Measurements from ENCODE around the gene ALDH1L2.
"Not testable (repeated sequence)": the region's sequence is repeated elsewhere in the genome, so short reads cannot be mapped to it uniquely, and the experiment has no call there.

Gene ALDH1L2

DNA sequence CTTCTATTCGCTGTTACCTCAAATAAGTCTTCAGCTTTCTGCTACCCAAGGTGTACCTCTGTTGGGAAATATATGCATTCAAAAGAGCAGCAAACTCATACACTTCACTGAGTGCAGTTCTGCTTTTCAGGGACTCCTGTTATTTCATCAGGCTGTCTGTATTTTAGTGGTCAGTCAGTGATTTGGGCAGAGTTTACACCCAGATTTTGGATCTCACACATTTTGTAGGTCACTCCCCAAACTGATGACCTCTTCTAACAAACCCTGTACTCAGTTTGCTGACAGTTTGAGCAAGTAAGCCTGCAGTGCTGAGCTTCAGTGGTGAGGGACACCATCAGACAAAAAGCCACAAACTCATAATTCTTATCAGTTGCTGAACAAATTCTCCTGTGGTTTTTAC lies 15.1 kb upstream of the ALDH1L2 start:
- H3K9me3 Mint-ChIP-seq, result peaks cover 14% of the 10 kb centered on the region

DNA sequence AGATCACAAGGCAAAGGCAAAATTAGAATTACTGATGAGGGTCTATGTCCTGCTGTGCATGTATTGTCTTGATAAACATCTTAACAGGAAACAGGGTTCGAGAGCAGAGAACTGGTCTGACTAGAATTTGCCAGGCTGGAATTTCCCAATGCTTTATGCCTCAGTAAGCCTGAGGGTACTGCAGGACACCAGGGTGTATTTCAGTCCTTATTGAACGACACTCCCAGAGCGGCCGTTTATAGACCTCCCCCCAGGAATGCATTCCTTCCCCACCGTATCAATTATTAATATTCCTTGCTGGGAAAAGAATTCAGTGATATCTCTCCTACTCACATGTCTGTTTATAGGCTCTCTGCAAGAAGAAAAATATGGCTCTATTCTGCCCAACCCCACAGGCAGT lies 11.1 kb upstream of the ALDH1L2 start:
- H3K27me3 Mint-ChIP-seq, result peaks cover 48% of the 10 kb centered on the region
- H3K27ac Mint-ChIP-seq, DNase-seq, CTCF ChIA-PET, H3K4me1 Mint-ChIP-seq, H3K36me3 Mint-ChIP-seq, H3K4me3 Mint-ChIP-seq: not testable (repeated sequence)
- peaks cover 14% of the 10 kb centered on the region for H3K9me3 Mint-ChIP-seq

More for the DNA sequence above, 15.1 kb upstream of the ALDH1L2 start:
- Mint-ChIP-seq H3K4me1 (no peaks in the 10 kb centered on the region), H3K4me3 (no peak overlapping the region), H3K36me3 (peaks cover 2% of the 10 kb centered on the region), H3K27ac (no peak overlapping the region), H3K27me3 (peaks cover 37% of the 10 kb centered on the region)
- no peak for DNase-seq
- CTCF ChIA-PET, result no interaction called here

DNA sequence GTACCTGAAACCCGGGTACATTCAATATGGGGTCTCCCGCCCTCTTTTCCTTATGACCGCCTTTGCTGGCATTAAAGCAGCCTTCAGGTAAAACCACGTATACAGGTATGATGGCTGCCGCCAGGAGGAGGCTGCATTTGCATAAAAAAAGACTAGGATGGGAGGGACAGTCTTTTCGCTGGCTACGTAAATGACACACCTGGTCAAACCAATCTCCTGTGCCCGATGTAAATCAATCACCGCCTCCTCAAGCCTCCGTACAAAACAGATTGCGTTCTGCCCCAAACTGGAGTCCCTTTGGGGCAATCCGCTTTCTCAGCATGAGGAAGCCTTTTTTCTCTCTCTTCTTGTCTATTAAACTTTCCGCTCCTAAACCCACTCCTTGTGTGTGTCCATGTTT lies 8.1 kb upstream of the ALDH1L2 start:
- no peaks in the 10 kb centered on the region for H3K4me1 Mint-ChIP-seq
- no peak for DNase-seq
- CTCF ChIA-PET, result no interaction called here
- H3K4me3 Mint-ChIP-seq, result no peak overlapping the region
- H3K27ac Mint-ChIP-seq, result no peak overlapping the region
- H3K36me3 Mint-ChIP-seq, result peaks cover 2% of the 10 kb centered on the region
- peaks cover 41% of the 10 kb centered on the region for H3K27me3 Mint-ChIP-seq
- H3K9me3 Mint-ChIP-seq, result peaks cover 14% of the 10 kb centered on the region

DNA sequence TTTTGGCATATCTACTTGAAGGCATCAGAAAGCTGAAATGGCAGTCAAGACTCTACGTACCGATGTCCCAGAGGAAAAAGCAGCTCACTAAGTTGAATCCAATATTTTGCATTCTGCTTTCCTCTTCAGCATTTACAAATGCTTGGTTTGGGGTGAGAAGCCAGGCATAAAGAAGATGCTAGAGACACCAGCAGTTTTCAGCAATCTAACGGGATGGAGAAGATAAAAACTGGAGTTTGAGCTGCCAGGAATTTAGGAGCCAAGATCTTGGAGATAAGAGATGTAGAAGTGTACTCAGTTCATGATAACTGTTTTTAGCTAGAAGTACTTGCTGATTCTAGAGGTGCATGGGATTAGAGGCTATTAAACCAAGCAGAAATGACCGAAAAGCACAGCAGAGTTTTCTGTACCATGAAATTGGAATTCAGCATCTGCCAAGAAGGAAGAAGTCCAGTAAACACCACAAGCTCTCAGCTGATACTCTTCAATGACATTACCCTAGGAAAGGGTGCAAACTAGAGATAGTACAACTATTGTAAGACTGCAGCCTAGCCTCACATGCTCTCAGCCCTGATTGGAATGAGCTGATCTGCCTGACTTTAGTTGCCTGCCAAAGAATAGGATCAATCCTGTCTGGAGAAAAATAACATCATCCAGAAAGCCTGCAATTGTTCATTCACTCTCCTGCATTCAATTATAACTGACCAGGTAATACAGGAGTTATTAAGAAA lies 7.4 kb upstream of the ALDH1L2 start:
- no peak overlapping the region for H3K4me3 Mint-ChIP-seq
- H3K9me3 Mint-ChIP-seq, result peaks cover 14% of the 10 kb centered on the region
- CTCF ChIA-PET, result interaction anchor here (1.3 kb wide), 1 partner anchor 38 kb away, joined by 3 read pairs; no protein-coding TSS in a partner anchor

DNA sequence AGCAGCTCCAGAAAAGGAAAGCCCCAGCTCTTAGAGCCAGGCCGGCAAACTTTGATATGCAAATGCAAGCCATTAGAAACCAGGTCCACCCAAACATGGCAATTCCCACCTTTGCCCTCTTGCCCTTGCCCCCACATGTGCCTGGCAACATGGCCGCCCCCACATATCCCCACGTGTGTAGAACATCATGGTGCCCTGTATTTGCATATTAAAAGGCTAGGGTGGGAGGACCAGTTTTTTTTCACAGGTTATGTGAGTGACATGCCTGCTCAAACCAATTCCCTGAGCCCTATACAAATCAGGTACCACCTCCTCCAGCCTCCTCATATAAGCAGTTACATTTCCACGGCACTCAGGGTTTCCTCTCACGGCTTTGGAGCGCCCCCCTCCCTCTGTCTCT lies 6.1 kb upstream of the ALDH1L2 start:
- no peaks in the 10 kb centered on the region for H3K36me3 Mint-ChIP-seq
- H3K4me1 Mint-ChIP-seq, result peaks cover 2% of the 10 kb centered on the region
- H3K9me3 Mint-ChIP-seq, result peaks cover 4% of the 10 kb centered on the region
- H3K27ac Mint-ChIP-seq, result no peak overlapping the region
- no peak overlapping the region for H3K4me3 Mint-ChIP-seq
- DNase-seq, result no peak
- CTCF ChIA-PET, result no interaction called here
- peaks cover 41% of the 10 kb centered on the region for H3K27me3 Mint-ChIP-seq

More for the DNA sequence above, 7.4 kb upstream of the ALDH1L2 start:
- Mint-ChIP-seq H3K27me3 (peaks cover 44% of the 10 kb centered on the region), H3K36me3 (peaks cover 2% of the 10 kb centered on the region), H3K4me1 (no peaks in the 10 kb centered on the region), H3K27ac (no peak overlapping the region)
- DNase-seq, result no peak

DNA sequence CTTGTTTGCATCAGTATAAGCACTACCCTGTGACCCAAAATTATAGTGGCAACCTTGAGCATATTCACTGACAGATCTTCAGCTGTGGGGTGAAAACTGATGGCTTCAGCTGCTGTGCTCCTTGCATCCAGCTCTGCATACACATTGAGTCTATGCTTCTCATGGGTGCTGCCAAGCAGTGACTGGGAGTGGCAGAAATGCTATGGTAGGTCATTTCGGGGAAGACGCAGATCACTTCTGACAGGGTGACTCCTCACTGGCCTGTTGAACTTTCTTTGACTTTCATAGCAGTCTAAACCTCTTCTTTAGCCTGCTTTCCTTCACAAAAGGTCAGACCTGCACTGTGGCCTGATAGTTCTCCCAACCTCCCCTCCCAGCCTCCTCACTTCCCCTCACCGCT lies 5.6 kb upstream of the ALDH1L2 start:
- H3K4me1 Mint-ChIP-seq, result peaks cover 3% of the 10 kb centered on the region
- peaks cover 41% of the 10 kb centered on the region for H3K27me3 Mint-ChIP-seq
- H3K36me3 Mint-ChIP-seq, result no peaks in the 10 kb centered on the region
- H3K27ac Mint-ChIP-seq, result no peak overlapping the region
- DNase-seq, result no peak
- no peak overlapping the region for H3K4me3 Mint-ChIP-seq
- no peaks in the 10 kb centered on the region for H3K9me3 Mint-ChIP-seq
- CTCF ChIA-PET, result no interaction called here

DNA sequence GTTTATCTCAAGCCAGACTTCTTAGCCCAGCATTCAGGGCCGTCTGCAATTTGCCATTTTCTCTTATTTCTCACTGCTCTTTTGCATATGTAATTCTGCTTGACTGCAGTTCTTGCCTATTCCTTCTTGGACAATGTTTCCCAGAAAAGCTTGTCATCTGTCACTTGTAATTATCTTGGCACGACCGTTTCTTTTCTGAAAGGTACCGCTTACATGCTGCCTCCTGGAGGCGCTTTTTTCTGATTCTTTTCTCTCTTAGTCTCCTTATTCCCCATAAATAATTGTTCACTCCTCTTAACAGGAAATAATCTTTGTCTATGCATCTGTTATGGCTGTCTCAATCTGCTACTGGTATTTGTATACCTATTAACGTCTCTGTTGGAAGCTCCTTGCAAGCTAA lies 1.2 kb upstream of the ALDH1L2 start:
- no peak overlapping the region for H3K27ac Mint-ChIP-seq
- peaks cover 45% of the 10 kb centered on the region for H3K27me3 Mint-ChIP-seq
- CTCF ChIA-PET, result no interaction called here
- peaks cover 10% of the 10 kb centered on the region for H3K4me1 Mint-ChIP-seq
- H3K36me3 Mint-ChIP-seq, result no peaks in the 10 kb centered on the region
- DNase-seq, result no peak
- H3K9me3 Mint-ChIP-seq, result no peaks in the 10 kb centered on the region
- H3K4me3 Mint-ChIP-seq, result no peak overlapping the region

DNA sequence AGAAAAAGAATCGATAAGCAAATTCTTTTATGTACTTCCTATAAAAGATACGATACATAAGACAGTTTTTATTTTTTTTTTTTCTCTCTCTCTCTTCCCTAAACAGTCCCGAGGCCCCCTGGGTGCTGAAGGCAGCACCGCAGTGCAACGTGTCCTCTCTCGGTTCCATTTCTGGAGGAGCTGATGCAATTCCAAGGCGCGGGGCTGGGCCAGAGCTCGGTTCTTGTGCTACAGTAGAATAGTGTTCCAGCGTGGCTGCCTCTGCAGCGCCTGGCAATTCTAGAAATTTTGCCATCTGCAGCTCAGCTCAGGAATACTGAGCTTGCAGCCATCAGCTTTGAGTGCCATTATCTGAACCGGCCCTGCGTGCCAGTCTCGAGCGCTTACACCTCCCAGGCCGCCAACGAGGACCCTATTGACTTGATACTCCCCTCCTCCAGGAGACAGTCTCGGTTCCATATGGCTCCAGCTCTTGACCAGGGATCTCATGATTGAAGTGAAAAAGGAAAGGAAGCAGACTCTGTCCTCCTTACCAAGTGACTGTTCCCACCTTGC lies 630 bp downstream of the ALDH1L2 start:
- CTCF ChIA-PET, result interaction anchor here (0.9 kb wide), 1 partner anchor 701 kb away, joined by 3 read pairs; no protein-coding TSS in a partner anchor
- Mint-ChIP-seq H3K36me3 (no peaks in the 10 kb centered on the region), H3K4me3 (peak overlapping the region; percentile 66), H3K27ac (no peak overlapping the region), H3K4me1 (peaks cover 10% of the 10 kb centered on the region), H3K27me3 (peaks cover 39% of the 10 kb centered on the region), H3K9me3 (no peaks in the 10 kb centered on the region)
- no peak for DNase-seq

DNA sequence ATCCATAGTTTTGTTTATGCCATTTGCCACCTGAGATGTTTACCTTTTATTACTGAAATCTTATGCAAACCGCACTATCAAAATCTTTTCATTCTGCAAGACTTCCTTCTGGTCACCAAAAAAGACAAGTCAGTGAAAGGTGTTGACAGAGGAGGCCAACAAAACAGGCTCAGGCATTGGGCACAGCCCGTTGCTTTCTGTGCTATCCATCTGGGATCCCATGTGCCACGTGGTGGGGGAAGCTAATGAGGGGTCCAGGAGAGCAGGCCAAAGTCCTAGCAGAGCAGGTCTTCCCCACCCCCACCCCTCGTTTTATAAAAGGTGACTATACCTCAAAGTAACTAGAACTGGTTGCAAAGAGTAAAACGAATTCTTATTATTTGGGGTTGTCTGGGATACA lies 1.2 kb downstream of the ALDH1L2 start:
- DNase-seq, result no peak
- Mint-ChIP-seq H3K4me3 (no peak overlapping the region), H3K4me1 (peaks cover 10% of the 10 kb centered on the region), H3K27ac (no peak overlapping the region), H3K9me3 (no peaks in the 10 kb centered on the region), H3K36me3 (no peaks in the 10 kb centered on the region), H3K27me3 (peaks cover 33% of the 10 kb centered on the region)
- CTCF ChIA-PET, result interaction anchor here (0.9 kb wide), 1 partner anchor 701 kb away, joined by 3 read pairs; no protein-coding TSS in a partner anchor

DNA sequence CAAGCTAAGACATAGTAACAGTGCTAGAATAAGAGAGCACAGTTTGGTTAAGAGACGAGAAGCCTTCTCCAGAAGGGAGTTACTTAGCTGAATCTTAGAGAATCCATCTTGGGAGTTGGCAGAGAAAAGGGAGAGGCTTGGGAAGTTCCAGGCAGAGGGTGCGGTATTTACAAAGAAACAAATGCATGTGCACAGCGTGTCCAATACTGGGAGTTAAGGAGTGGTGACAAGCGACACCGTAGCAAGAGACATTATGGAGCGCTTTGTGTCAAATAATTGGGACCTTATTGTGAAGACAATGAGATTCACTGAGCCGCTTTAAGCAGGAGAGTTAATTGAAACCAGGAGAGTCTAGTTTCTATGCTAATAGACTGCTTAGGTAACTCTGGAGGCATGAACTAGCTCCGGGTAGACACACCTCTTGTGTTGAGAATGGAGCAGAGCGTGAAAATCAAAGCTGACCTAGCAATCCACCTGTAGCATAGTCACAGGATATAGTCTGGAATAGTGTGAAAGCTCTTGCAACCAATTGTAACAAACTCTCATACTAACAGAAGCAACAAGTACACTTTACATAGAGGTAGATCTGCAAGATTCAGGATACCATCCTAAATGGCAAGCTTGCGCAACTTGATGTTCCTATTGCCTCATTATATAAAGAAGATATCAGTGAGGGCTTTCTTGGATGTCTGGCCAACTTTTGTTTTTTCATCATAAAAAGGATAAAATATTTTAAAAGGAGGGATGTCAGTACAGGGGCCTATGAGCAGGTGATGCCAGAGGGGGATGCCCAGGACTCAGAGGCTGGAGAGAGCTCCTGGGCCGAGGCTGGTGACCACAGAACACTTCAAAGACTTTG lies 5.3 kb downstream of the ALDH1L2 start:
- Mint-ChIP-seq H3K27me3 (peaks cover 21% of the 10 kb centered on the region), H3K4me3 (no peak overlapping the region), H3K4me1 (peaks cover 6% of the 10 kb centered on the region), H3K27ac (no peak overlapping the region), H3K9me3 (no peaks in the 10 kb centered on the region), H3K36me3 (no peaks in the 10 kb centered on the region)
- CTCF ChIA-PET, result no interaction called here
- no peak for DNase-seq

DNA sequence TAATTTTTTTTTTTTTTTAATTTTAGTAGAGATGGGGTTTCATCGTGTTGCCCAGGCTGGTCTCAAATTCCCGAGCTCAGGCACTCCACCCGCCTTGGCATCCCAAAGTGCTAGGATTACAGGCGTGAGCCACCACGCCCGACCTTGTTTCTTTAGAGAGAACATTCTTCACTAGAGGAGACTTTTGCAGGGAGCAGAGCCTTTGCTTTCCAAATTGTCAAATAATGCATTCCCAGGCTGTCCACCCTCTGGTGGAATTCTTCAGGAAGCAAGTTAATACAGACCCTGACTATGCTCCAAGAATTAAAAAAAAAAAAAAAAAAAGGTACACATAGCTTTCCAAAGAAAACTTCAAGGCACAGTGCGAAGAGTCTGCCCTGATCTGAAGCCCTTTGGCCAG lies 6.8 kb downstream of the ALDH1L2 start:
- CTCF ChIA-PET, result no interaction called here
- no peak for DNase-seq
- Mint-ChIP-seq H3K36me3 (no peaks in the 10 kb centered on the region), H3K27ac (no peak overlapping the region), H3K4me3 (no peak overlapping the region), H3K4me1 (no peaks in the 10 kb centered on the region), H3K9me3 (no peaks in the 10 kb centered on the region), H3K27me3 (peaks cover 8% of the 10 kb centered on the region)

DNA sequence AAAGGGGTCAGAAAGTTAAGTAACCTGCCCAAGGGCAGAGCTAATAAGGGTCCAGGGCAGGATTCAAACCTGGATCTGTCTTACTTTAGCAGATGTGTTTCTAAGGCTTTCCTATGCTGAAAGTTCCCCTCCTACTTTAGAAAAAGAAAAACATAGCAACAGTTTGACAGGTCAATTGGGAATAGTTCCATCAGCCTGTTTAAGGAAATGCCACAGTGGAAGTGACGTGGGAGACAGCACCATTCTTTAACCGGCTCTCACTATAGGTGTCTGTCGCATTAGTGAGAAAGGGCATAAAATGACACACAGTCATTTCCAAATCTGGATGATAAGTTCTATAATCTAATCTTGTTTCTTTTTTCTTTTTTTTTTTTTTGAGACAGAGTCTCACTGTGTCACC lies 7.3 kb downstream of the ALDH1L2 start:
- CTCF ChIA-PET, result no interaction called here
- Mint-ChIP-seq H3K27ac (no peak overlapping the region), H3K27me3 (peaks cover 8% of the 10 kb centered on the region), H3K4me3 (no peak overlapping the region), H3K9me3 (no peaks in the 10 kb centered on the region), H3K36me3 (no peaks in the 10 kb centered on the region), H3K4me1 (no peaks in the 10 kb centered on the region)
- no peak for DNase-seq

DNA sequence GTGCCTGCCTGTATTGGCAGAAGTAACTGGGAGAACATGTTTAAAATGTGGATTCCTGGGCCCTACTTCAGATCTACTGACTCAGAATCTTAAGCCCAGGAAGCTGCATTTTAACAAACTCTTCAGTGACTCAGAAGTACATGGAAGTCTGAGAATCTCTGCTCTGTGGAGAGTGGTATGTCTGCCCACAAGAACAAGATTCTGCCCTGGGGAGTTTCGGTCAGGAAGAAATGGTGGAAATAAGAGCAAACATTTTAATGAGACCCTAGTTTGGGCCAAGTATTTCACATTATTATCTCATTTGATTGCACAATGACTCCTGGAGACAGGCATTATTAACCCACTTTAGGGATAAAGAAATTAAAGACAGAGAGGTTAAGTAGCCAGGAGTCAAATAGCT lies 8.2 kb downstream of the ALDH1L2 start:
- H3K4me3 Mint-ChIP-seq, result no peak overlapping the region
- H3K9me3 Mint-ChIP-seq, result no peaks in the 10 kb centered on the region
- H3K36me3 Mint-ChIP-seq, result no peaks in the 10 kb centered on the region
- CTCF ChIA-PET, result no interaction called here
- H3K27me3 Mint-ChIP-seq, result peaks cover 4% of the 10 kb centered on the region
- H3K27ac Mint-ChIP-seq, result no peak overlapping the region
- no peak for DNase-seq
- H3K4me1 Mint-ChIP-seq, result no peaks in the 10 kb centered on the region

DNA sequence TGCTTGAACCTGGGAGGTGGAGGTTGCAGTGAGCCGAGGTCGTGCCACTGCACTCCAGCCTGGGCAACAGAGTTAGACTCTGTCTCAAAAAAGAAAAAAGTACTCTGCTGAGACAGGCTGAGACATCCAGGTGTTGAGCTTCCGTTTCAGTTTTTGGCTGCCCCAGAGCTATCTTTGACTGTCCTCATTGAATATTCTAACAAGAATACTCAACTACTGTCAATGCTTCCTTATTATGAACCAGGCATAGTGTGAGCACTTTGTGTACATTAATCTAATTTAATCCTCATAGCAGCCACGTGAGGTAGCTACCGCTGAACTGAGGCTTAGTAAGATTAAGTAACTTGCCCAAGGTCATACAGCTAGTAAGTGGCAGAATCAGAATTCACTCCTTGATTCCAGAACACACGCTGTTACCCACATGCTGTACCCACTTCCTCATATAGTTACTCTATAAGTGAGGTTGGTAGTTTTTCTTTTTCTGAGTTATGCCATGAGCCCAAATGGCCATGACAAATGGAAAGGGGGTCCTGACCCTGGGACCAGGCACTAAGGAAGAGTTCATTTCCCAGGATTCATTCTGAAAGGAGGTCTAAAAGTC lies 11.3 kb downstream of the ALDH1L2 start:
- no peak for DNase-seq
- H3K36me3 Mint-ChIP-seq, result no peaks in the 10 kb centered on the region
- no peaks in the 10 kb centered on the region for H3K27me3 Mint-ChIP-seq
- H3K4me1 Mint-ChIP-seq, result no peaks in the 10 kb centered on the region
- CTCF ChIA-PET, result no interaction called here
- no peaks in the 10 kb centered on the region for H3K9me3 Mint-ChIP-seq
- no peak overlapping the region for H3K27ac Mint-ChIP-seq
- no peak overlapping the region for H3K4me3 Mint-ChIP-seq
